ENCODE measurements around the gene ZBTB7C.

Gene ZBTB7C

DNA sequence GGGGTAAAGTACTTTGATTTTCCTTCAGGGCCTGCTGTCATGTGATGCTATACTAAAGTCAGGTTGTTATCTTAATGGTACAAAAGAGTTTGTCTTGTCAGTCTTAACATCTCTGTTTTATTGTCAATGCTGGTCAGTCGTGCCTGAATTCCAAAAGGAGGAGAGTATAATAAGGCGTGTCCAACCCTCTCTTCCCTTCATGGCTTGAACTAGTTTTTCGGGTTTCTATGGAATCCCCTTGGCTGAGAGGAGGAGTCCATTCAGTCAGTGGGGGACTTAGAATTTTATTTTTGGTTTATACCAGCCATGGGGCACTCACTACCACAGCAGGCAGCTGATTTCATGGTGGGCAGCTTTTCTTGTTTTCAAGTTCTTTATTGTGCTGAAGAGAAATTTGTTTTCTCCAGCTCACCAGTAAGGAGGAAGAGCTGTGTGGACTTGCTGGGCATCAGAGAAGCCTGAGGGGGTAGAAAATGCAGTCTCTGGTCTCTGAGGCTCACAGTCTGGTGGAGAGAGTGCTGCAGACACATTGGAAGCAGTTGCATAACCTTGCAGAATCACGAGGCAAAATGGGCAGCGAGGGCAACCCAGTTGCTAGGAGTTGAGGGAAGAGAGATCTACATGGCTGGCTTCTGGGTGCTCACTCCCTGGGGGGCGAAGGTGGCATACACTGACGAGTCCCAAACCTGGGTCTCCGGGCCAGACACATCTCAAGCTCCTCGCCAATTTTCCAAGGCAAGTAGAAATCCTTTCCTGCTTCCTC, 193.1 kb downstream of the ZBTB7C start:
- no peak for DNase-seq (ENCODE audit: low read depth)
- TF ChIP-seq, protein P1, sequence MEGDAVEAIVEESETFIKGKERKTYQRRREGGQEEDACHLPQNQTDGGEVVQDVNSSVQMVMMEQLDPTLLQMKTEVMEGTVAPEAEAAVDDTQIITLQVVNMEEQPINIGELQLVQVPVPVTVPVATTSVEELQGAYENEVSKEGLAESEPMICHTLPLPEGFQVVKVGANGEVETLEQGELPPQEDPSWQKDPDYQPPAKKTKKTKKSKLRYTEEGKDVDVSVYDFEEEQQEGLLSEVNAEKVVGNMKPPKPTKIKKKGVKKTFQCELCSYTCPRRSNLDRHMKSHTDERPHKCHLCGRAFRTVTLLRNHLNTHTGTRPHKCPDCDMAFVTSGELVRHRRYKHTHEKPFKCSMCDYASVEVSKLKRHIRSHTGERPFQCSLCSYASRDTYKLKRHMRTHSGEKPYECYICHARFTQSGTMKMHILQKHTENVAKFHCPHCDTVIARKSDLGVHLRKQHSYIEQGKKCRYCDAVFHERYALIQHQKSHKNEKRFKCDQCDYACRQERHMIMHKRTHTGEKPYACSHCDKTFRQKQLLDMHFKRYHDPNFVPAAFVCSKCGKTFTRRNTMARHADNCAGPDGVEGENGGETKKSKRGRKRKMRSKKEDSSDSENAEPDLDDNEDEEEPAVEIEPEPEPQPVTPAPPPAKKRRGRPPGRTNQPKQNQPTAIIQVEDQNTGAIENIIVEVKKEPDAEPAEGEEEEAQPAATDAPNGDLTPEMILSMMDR (conservative IDR thresholded peaks at IDR 0.05; ENCODE audit: low read depth, low read length), result no peak
- no peak overlapping the region for H3K4me3 ChIP-seq (ENCODE audit: low read length)

GRCh38 chr18:48213791-48214190, 195.4 kb downstream of the ZBTB7C start:
- H3K4me3 ChIP-seq (ENCODE audit: low read length), result no peak overlapping the region
- no peak for DNase-seq (ENCODE audit: low read depth)
- TF ChIP-seq, protein P1 (conservative IDR thresholded peaks at IDR 0.05; ENCODE audit: low read depth, low read length), result no peak

GRCh38 chr18:48208432-48209140, 200.6 kb downstream of the ZBTB7C start:
- TF ChIP-seq, protein P1 (conservative IDR thresholded peaks at IDR 0.05; ENCODE audit: low read depth, low read length), result no peak
- no peak for DNase-seq (ENCODE audit: low read depth)
- no peak overlapping the region for H3K4me3 ChIP-seq (ENCODE audit: low read length)

DNA sequence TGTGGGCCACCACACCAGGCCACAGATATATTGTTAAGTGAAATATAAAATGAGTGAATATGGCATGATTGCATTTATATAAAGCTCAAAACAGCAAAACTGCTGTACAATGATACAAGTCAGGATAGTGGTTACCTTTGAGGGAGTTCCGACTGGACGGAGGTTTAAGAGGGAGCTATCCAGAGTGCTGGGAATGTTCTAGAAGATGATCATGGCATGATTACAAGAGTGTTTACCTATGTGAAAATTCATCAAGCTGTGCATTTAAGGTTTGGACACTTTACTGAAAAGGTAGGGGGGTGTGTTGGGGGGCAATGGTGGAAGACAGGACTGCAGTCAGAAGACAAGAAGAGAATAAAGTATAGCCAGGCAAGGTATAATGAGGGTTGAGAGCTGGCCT, 201.4 kb downstream of the ZBTB7C start:
- DNase-seq (ENCODE audit: low read depth), result no peak
- TF ChIP-seq, protein P1 (conservative IDR thresholded peaks at IDR 0.05; ENCODE audit: low read depth, low read length), result no peak
- H3K4me3 ChIP-seq (ENCODE audit: low read length), result no peak overlapping the region

DNA sequence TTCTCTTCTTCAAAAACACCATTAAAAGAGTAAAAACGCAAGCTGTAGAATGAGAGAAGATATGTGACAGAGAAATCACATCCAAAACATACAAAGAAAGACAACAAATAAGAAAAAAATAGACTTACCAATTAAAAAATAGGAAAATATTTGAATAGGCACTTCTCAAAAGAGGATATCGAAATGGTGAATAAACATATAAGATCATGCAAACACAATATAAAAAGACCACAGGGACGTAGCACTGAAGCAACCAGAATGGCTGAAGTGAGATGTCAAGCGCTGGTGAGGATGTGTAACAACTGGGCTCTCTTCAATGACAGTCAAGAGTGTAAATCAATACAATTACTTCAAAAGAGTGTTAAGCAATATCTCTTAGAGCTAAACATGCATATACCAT, 202.3 kb downstream of the ZBTB7C start:
- DNase-seq (ENCODE audit: low read depth), result no peak
- no peak overlapping the region for H3K4me3 ChIP-seq (ENCODE audit: low read length)
- TF ChIP-seq, protein P1 (conservative IDR thresholded peaks at IDR 0.05; ENCODE audit: low read depth, low read length), result no peak

DNA sequence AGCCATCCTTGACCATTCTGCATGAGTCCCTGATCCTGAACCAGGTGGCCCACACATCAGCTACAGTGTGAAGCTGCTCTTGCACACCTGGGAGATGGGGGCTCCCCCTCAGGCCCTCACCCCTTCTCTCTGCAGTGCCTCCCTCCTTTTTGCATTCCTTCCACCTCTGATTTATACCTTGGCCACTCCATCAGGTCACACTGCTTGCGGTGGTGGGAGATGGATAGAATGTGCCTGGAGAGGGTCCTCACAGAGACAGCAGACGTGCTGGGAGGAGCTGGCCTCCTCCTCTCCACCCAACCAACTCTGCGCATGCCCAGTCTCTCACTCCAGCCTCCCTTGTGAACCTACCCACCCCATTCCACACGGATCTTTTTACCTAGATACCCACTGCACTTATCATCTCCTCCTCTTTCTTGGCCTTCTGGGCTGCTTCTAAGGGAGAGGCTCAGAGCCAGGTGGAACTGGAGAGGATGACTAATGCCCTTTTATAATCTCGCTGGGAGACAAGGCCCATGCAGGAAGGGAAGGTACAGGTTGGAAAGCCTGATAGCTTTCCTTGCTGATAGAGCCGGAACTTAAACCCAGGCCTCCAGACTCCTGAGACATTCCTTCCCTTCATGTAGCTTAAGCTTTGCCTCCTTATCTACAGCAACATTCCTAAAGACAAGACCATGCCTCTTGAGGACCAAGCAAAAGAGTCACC, 205.1 kb downstream of the ZBTB7C start:
- TF ChIP-seq, protein P1 (conservative IDR thresholded peaks at IDR 0.05; ENCODE audit: low read depth, low read length), result no peak
- DNase-seq (ENCODE audit: low read depth), result no peak
- no peak overlapping the region for H3K4me3 ChIP-seq (ENCODE audit: low read length)
